Activated B cell treated with CpG ODN at 0.5 μM for 24 hours (primary cell): ENCODE data around the gene HPDL. TPM values are rescaled to one million over a fixed set of nuclear protein-coding genes. Genes with fewer than 3 reads are reported as not detected.

ENCODE experiments used
- ATAC-seq: fragments of 200-7000 bp; cut with Tn5 transposase; one replicate; pipeline ENCODE4 v1.10.0; 2021; ENCODE audit warnings: low read depth, mild to moderate bottlenecking, moderate library complexity
- CTCF ChIA-PET: fragments of 350-600 bp; sonication (Branson Sonifier 250); formaldehyde crosslinking; loops from one replicate; lab custom pipeline; 2021; ENCODE audit warnings: antibody characterized with exemption; lab: Charles Lee
- POLR2A ChIA-PET: fragments of 350-600 bp; sonication (Branson Sonifier 250); formaldehyde crosslinking; loops from one replicate; lab custom pipeline; 2021; ENCODE audit warnings: antibody characterized with exemption; lab: Charles Lee
- DNase-seq: peaks from one replicate; pipeline ENCODE4 v3.0.0; 2022
- H3K27ac Mint-ChIP-seq: one replicate; pipeline ENCODE4 v1.8.0; 2020; ENCODE audit warnings: mixed read lengths
- H3K27me3 Mint-ChIP-seq: one replicate; pipeline ENCODE4 v1.8.0; 2021; ENCODE audit warnings: mixed read lengths
- H3K36me3 Mint-ChIP-seq: one replicate; pipeline ENCODE4 v1.8.0; 2021; ENCODE audit warnings: low read depth, mixed read lengths
- H3K4me1 Mint-ChIP-seq: one replicate; pipeline ENCODE4 v1.8.0; 2021; ENCODE audit warnings: mixed read lengths
- H3K4me3 Mint-ChIP-seq: one replicate; pipeline ENCODE4 v1.8.0; 2020; ENCODE audit warnings: mild to moderate bottlenecking, mixed read lengths
- H3K9me3 Mint-ChIP-seq: one replicate; pipeline ENCODE4 v1.8.0; 2020; ENCODE audit warnings: mixed read lengths
- intact Hi-C: fragments of 100-400 bp; cut with micrococcal nuclease; formaldehyde crosslinking; loops from one replicate; pipeline ENCODE4 v1.15.1; 2024
- total RNA-seq: library from RNA; stranded (reverse); gene quantifications from 2 replicates; pipeline ENCODE4 v1.2.3, GENCODE V29; 2022
- TF ChIP-seq, protein P1 (sequence below): fragments of 200-600 bp; IDR thresholded peaks from one replicate; pipeline ENCODE4 v1.8.0; 2022; ENCODE audit warnings: antibody characterized with exemption, mild to moderate bottlenecking

The HPDL gene
- total RNA-seq, 1 donor from 2014 or later, result 4.3 TPM

DNA sequence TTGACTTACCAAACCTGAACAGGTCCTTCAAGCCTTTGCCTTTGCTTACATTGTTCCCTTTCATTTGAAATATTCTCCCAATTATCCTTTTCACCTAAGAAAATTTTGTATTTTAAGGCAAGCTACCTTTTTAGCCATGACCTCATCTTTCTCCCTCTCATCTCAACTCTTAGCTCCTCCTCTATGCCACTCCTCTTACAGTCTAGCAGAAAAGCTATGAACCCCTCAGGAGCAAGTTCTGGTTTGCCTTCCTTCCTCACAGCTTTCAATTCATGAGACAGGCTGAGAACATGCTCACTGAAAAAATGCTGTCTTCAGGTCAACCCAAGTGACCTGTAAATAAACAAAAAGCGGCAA lies 21.9 kb downstream of the HPDL start:
- TF ChIP-seq, protein P1, sequence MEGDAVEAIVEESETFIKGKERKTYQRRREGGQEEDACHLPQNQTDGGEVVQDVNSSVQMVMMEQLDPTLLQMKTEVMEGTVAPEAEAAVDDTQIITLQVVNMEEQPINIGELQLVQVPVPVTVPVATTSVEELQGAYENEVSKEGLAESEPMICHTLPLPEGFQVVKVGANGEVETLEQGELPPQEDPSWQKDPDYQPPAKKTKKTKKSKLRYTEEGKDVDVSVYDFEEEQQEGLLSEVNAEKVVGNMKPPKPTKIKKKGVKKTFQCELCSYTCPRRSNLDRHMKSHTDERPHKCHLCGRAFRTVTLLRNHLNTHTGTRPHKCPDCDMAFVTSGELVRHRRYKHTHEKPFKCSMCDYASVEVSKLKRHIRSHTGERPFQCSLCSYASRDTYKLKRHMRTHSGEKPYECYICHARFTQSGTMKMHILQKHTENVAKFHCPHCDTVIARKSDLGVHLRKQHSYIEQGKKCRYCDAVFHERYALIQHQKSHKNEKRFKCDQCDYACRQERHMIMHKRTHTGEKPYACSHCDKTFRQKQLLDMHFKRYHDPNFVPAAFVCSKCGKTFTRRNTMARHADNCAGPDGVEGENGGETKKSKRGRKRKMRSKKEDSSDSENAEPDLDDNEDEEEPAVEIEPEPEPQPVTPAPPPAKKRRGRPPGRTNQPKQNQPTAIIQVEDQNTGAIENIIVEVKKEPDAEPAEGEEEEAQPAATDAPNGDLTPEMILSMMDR, result no peak
- no peaks in the 10 kb centered on the region for H3K9me3 Mint-ChIP-seq
- H3K4me1 Mint-ChIP-seq, result no peaks in the 10 kb centered on the region
- ChIA-PET CTCF (interaction anchor here (1.1 to 2.4 kb wide), 2 partner anchors 9 to 144 kb away, joined by 3 to 8 read pairs; partner anchors contain the start of genes MUTYH and TOE1), POLR2A (interaction anchor here (1.6 to 2.8 kb wide), 2 partner anchors 9 to 142 kb away, joined by 6 to 10 read pairs; partner anchors contain the start of genes MUTYH, TESK2 and TOE1)
- H3K36me3 Mint-ChIP-seq, result peaks cover 41% of the 10 kb centered on the region
- intact Hi-C loops, result no loop called here
- no peaks in the 10 kb centered on the region for H3K27me3 Mint-ChIP-seq
- no peak overlapping the region for H3K27ac Mint-ChIP-seq
- DNase-seq (no peak), ATAC-seq (no peak)
- no peak overlapping the region for H3K4me3 Mint-ChIP-seq

DNA sequence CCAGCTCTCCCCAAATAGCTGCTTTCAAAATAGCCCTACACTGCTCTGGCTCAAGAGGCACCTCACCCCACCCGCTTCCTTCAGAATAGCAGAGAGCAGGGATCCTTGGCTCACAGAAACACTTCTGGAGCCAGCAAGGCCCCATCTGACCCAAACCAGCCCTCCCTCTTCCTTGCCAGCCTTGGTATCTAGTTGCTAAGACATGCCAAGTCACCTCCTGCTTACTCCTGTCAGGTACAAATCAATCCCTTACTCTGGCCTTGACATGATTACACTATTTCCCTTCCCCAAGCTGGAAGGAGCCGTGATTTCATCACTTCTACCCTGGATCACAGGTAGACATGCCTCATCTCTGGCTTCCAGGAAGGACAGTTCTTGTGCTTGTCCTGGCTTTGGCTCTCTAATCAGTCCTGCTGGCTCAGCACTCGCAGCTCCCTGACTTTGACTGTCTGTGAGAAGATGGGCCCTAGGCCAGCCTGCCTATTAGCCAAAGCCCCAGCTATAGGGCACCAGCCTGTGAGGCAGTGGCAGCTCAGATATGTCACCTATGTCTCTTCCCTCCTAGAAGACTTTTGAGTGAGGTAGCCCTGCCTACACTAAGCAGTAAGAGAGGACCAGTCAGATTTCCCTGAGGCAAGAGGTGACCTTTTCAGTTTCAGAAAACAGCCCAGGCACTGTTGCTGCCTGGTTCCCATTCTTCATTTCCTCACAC lies 22.4 kb downstream of the HPDL start:
- Mint-ChIP-seq H3K9me3 (no peaks in the 10 kb centered on the region), H3K4me1 (no peaks in the 10 kb centered on the region), H3K4me3 (no peak overlapping the region), H3K36me3 (peaks cover 39% of the 10 kb centered on the region), H3K27me3 (no peaks in the 10 kb centered on the region), H3K27ac (no peak overlapping the region)
- POLR2A ChIA-PET, result interaction anchor here (1.6 to 2.8 kb wide), 2 partner anchors 9 to 141 kb away, joined by 6 to 10 read pairs; partner anchors contain the start of genes MUTYH, TESK2 and TOE1
- DNase-seq, result no peak
- TF ChIP-seq, protein P1, result no peak
- ATAC-seq, result no peak
- CTCF ChIA-PET, result interaction anchor here (1.1 to 2.4 kb wide), 2 partner anchors 9 to 144 kb away, joined by 3 to 8 read pairs; partner anchors contain the start of genes MUTYH and TOE1
- intact Hi-C loops, result no loop called here

DNA sequence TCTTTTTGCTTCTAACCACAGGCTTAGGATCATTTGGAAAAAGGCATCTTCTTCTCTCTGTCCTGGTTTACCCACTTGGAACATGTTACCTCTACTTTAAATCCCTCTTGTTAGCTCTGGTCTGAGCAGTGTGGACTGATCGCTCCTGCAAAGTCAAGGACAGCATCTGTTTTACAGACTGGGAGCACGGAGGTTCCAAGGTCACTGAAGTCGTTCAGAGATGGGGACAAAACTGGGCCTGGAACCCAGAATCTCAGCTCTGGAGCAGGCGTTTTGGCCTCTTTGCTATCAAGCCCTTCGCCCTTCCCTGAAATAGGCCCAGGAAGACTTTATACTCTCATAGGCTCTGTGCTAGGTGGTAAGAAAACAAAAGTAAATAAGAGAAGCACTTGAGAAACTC lies 24.8 kb downstream of the HPDL start:
- Mint-ChIP-seq H3K4me3 (no peak overlapping the region), H3K36me3 (peaks cover 23% of the 10 kb centered on the region), H3K9me3 (no peaks in the 10 kb centered on the region), H3K4me1 (no peaks in the 10 kb centered on the region), H3K27me3 (no peaks in the 10 kb centered on the region), H3K27ac (no peak overlapping the region)
- TF ChIP-seq, protein P1, result no peak
- DNase-seq, result no peak
- POLR2A ChIA-PET, result interaction anchor here (0.6 kb wide), 1 partner anchor 24 kb away, joined by 6 read pairs; no protein-coding TSS in a partner anchor
- CTCF ChIA-PET, result no interaction called here
- intact Hi-C loops, result no loop called here
- no peak for ATAC-seq

DNA sequence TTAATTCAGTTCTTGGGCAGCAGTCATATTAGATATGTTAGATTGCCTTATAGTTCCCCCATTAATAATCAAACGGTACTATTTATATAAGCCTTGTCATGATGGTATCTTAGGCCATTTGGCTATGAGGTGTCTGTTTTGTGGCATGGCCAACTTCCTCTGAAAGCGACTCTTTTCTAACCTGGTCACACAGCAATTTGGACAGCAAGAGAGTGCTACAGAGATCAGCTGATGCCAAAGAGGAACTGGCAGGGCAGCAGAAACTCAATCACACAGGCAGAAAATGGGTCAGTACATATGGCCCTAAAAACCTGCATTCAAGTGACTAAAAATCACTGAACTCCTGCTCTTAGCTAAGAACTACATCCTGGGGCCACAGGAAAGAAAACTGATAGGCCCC lies 27.0 kb downstream of the HPDL start:
- H3K27me3 Mint-ChIP-seq, result no peaks in the 10 kb centered on the region
- CTCF ChIA-PET, result interaction anchor here (13.9 kb wide), 1 partner anchor 139 kb away, joined by 326 read pairs; the partner anchor contains the start of gene TESK2
- ATAC-seq, result no peak
- no peak for DNase-seq
- TF ChIP-seq, protein P1, result no peak
- POLR2A ChIA-PET, result no interaction called here
- H3K4me3 Mint-ChIP-seq, result no peak overlapping the region
- intact Hi-C loops, result no loop called here
- H3K36me3 Mint-ChIP-seq, result peaks cover 17% of the 10 kb centered on the region
- no peaks in the 10 kb centered on the region for H3K4me1 Mint-ChIP-seq
- no peaks in the 10 kb centered on the region for H3K9me3 Mint-ChIP-seq
- H3K27ac Mint-ChIP-seq, result no peak overlapping the region

DNA sequence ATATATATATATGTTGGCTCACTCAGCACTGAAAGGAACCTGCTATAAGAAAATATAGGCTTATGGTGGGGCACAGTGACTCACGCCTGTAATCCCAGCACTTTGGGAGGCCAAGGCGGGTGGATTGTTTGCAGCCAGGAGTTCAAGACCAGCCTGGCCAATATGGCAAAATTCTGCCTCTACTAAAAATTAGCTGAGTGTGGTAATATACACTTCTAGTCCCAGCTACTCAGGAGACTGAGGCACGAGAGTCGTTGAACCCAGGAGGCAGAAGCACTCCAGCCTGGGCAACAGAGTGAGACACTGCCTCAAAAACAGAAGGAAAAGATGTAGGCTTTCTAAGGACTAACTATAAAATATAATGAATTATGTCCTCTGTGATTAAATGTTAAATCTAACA lies 28.1 kb downstream of the HPDL start:
- Mint-ChIP-seq H3K36me3 (peaks cover 17% of the 10 kb centered on the region), H3K4me1 (peaks cover 1% of the 10 kb centered on the region), H3K27ac (no peak overlapping the region), H3K4me3 (no peak overlapping the region), H3K27me3 (no peaks in the 10 kb centered on the region), H3K9me3 (no peaks in the 10 kb centered on the region)
- intact Hi-C loops, result no loop called here
- ChIA-PET CTCF (interaction anchor here (0.6 to 13.9 kb wide), 3 partner anchors 9 to 285 kb away, joined by 3 to 326 read pairs (median 3); partner anchors contain the start of gene TESK2), POLR2A (interaction anchor here (1.2 to 3.6 kb wide), 2 partner anchors 16 to 137 kb away, joined by 5 to 31 read pairs; partner anchors contain the start of gene TESK2)
- DNase-seq (no peak), ATAC-seq (no peak)
- TF ChIP-seq, protein P1, result no peak
